ENCODE measurements around the gene DCAF6.

Gene DCAF6

GRCh38 chr1:167997037-167997575 lies 60.6 kb downstream of the DCAF6 start:
- Histone ChIP-seq H3K9me3 (ENCODE audit: low read length) (no peaks in the 10 kb centered on the region), H3K36me3 (ENCODE audit: insufficient read depth, low read length) (peaks cover 8% of the 10 kb centered on the region), H3K27me3 (ENCODE audit: control insufficient read depth in 1 of 2, insufficient read depth in 2 of 2, low read length in 2 of 2) (no peaks in the 10 kb centered on the region), H3K27ac (ENCODE audit: low read depth, low read length) (no peak overlapping the region), H3K9ac (ENCODE audit: low read length) (no peak overlapping the region), H3K4me1 (ENCODE audit: insufficient read depth, low read length) (no peaks in the 10 kb centered on the region), H3K4me3 (ENCODE audit: low read depth in 1 of 2, low read length in 2 of 2) (no peak overlapping the region)

- Histone ChIP-seq H3K27ac (ENCODE audit: low read depth, low read length) (no peak overlapping the region), H3K9me3 (ENCODE audit: low read length) (no peaks in the 10 kb centered on the region), H3K36me3 (ENCODE audit: insufficient read depth, low read length) (peaks cover 6% of the 10 kb centered on the region), H3K27me3 (ENCODE audit: control insufficient read depth in 1 of 2, insufficient read depth in 2 of 2, low read length in 2 of 2) (no peaks in the 10 kb centered on the region), H3K9ac (ENCODE audit: low read length) (no peak overlapping the region), H3K4me1 (ENCODE audit: insufficient read depth, low read length) (no peaks in the 10 kb centered on the region), H3K4me3 (ENCODE audit: low read depth in 1 of 2, low read length in 2 of 2) (no peak overlapping the region)
Measured at GRCh38 chr1:167999877-168000276, 63.4 kb downstream of the DCAF6 start.

- H3K36me3 ChIP-seq (ENCODE audit: insufficient read depth, low read length): peaks cover 6% of the 10 kb centered on the region
- H3K27ac ChIP-seq (ENCODE audit: low read depth, low read length): no peak overlapping the region
- H3K9ac ChIP-seq (ENCODE audit: low read length): no peak overlapping the region
- no peak overlapping the region for H3K4me3 ChIP-seq (ENCODE audit: low read depth in 1 of 2, low read length in 2 of 2)
- H3K27me3 ChIP-seq (ENCODE audit: control insufficient read depth in 1 of 2, insufficient read depth in 2 of 2, low read length in 2 of 2): no peaks in the 10 kb centered on the region
- no peaks in the 10 kb centered on the region for H3K9me3 ChIP-seq (ENCODE audit: low read length)
- H3K4me1 ChIP-seq (ENCODE audit: insufficient read depth, low read length): no peaks in the 10 kb centered on the region
Measured at GRCh38 chr1:168000656-168001055, 64.2 kb downstream of the DCAF6 start.

GRCh38 chr1:168001213-168001612 lies 64.7 kb downstream of the DCAF6 start:
- no peaks in the 10 kb centered on the region for H3K4me1 ChIP-seq (ENCODE audit: insufficient read depth, low read length)
- H3K36me3 ChIP-seq (ENCODE audit: insufficient read depth, low read length): peaks cover 6% of the 10 kb centered on the region
- no peak overlapping the region for H3K9ac ChIP-seq (ENCODE audit: low read length)
- no peaks in the 10 kb centered on the region for H3K27me3 ChIP-seq (ENCODE audit: control insufficient read depth in 1 of 2, insufficient read depth in 2 of 2, low read length in 2 of 2)
- no peak overlapping the region for H3K27ac ChIP-seq (ENCODE audit: low read depth, low read length)
- no peaks in the 10 kb centered on the region for H3K9me3 ChIP-seq (ENCODE audit: low read length)
- no peak overlapping the region for H3K4me3 ChIP-seq (ENCODE audit: low read depth in 1 of 2, low read length in 2 of 2)

- Histone ChIP-seq H3K4me3 (ENCODE audit: low read depth in 1 of 2, low read length in 2 of 2) (no peak overlapping the region), H3K9me3 (ENCODE audit: low read length) (no peaks in the 10 kb centered on the region), H3K36me3 (ENCODE audit: insufficient read depth, low read length) (peaks cover 13% of the 10 kb centered on the region), H3K27ac (ENCODE audit: low read depth, low read length) (no peak overlapping the region), H3K27me3 (ENCODE audit: control insufficient read depth in 1 of 2, insufficient read depth in 2 of 2, low read length in 2 of 2) (no peaks in the 10 kb centered on the region), H3K9ac (ENCODE audit: low read length) (no peak overlapping the region), H3K4me1 (ENCODE audit: insufficient read depth, low read length) (no peaks in the 10 kb centered on the region)
Measured at GRCh38 chr1:168004531-168004930, 68.0 kb downstream of the DCAF6 start.

- H3K27me3 ChIP-seq (ENCODE audit: control insufficient read depth in 1 of 2, insufficient read depth in 2 of 2, low read length in 2 of 2): no peaks in the 10 kb centered on the region
- no peak overlapping the region for H3K4me3 ChIP-seq (ENCODE audit: low read depth in 1 of 2, low read length in 2 of 2)
- no peak overlapping the region for H3K27ac ChIP-seq (ENCODE audit: low read depth, low read length)
- peaks cover 13% of the 10 kb centered on the region for H3K36me3 ChIP-seq (ENCODE audit: insufficient read depth, low read length)
- no peak overlapping the region for H3K9ac ChIP-seq (ENCODE audit: low read length)
- no peaks in the 10 kb centered on the region for H3K4me1 ChIP-seq (ENCODE audit: insufficient read depth, low read length)
- H3K9me3 ChIP-seq (ENCODE audit: low read length): no peaks in the 10 kb centered on the region
Measured at GRCh38 chr1:168005529-168005928, 69.0 kb downstream of the DCAF6 start.

GRCh38 chr1:168007691-168008090 lies 71.2 kb downstream of the DCAF6 start:
- peaks cover 13% of the 10 kb centered on the region for H3K36me3 ChIP-seq (ENCODE audit: insufficient read depth, low read length)
- no peak overlapping the region for H3K9ac ChIP-seq (ENCODE audit: low read length)
- no peaks in the 10 kb centered on the region for H3K9me3 ChIP-seq (ENCODE audit: low read length)
- no peak overlapping the region for H3K27ac ChIP-seq (ENCODE audit: low read depth, low read length)
- H3K27me3 ChIP-seq (ENCODE audit: control insufficient read depth in 1 of 2, insufficient read depth in 2 of 2, low read length in 2 of 2): no peaks in the 10 kb centered on the region
- no peaks in the 10 kb centered on the region for H3K4me1 ChIP-seq (ENCODE audit: insufficient read depth, low read length)
- no peak overlapping the region for H3K4me3 ChIP-seq (ENCODE audit: low read depth in 1 of 2, low read length in 2 of 2)

- H3K36me3 ChIP-seq (ENCODE audit: insufficient read depth, low read length): peaks cover 17% of the 10 kb centered on the region
- H3K4me1 ChIP-seq (ENCODE audit: insufficient read depth, low read length): no peaks in the 10 kb centered on the region
- no peak overlapping the region for H3K4me3 ChIP-seq (ENCODE audit: low read depth in 1 of 2, low read length in 2 of 2)
Measured at GRCh38 chr1:168008595-168008994, 72.1 kb downstream of the DCAF6 start.

GRCh38 chr1:168009322-168009721 lies 72.8 kb downstream of the DCAF6 start:
- Histone ChIP-seq H3K4me1 (ENCODE audit: insufficient read depth, low read length) (no peaks in the 10 kb centered on the region), H3K27me3 (ENCODE audit: control insufficient read depth in 1 of 2, insufficient read depth in 2 of 2, low read length in 2 of 2) (no peaks in the 10 kb centered on the region), H3K4me3 (ENCODE audit: low read depth in 1 of 2, low read length in 2 of 2) (no peak overlapping the region), H3K27ac (ENCODE audit: low read depth, low read length) (no peak overlapping the region), H3K9me3 (ENCODE audit: low read length) (no peaks in the 10 kb centered on the region), H3K36me3 (ENCODE audit: insufficient read depth, low read length) (peaks cover 19% of the 10 kb centered on the region), H3K9ac (ENCODE audit: low read length) (no peak overlapping the region)

More at GRCh38 chr1:168008595-168008994, 72.1 kb downstream of the DCAF6 start:
- no peaks in the 10 kb centered on the region for H3K9me3 ChIP-seq (ENCODE audit: low read length)
- H3K27me3 ChIP-seq (ENCODE audit: control insufficient read depth in 1 of 2, insufficient read depth in 2 of 2, low read length in 2 of 2): no peaks in the 10 kb centered on the region
- no peak overlapping the region for H3K27ac ChIP-seq (ENCODE audit: low read depth, low read length)
- H3K9ac ChIP-seq (ENCODE audit: low read length): no peak overlapping the region

GRCh38 chr1:168019407-168019806 lies 82.9 kb downstream of the DCAF6 start:
- Histone ChIP-seq H3K9ac (ENCODE audit: low read length) (no peak overlapping the region), H3K36me3 (ENCODE audit: insufficient read depth, low read length) (peaks cover 30% of the 10 kb centered on the region), H3K9me3 (ENCODE audit: low read length) (no peaks in the 10 kb centered on the region), H3K4me1 (ENCODE audit: insufficient read depth, low read length) (no peaks in the 10 kb centered on the region), H3K27ac (ENCODE audit: low read depth, low read length) (no peak overlapping the region), H3K27me3 (ENCODE audit: control insufficient read depth in 1 of 2, insufficient read depth in 2 of 2, low read length in 2 of 2) (no peaks in the 10 kb centered on the region), H3K4me3 (ENCODE audit: low read depth in 1 of 2, low read length in 2 of 2) (no peak overlapping the region)

GRCh38 chr1:168031198-168031597 lies 94.7 kb downstream of the DCAF6 start:
- Histone ChIP-seq H3K27ac (ENCODE audit: low read depth, low read length) (no peak overlapping the region), H3K9ac (ENCODE audit: low read length) (no peak overlapping the region), H3K4me3 (ENCODE audit: low read depth in 1 of 2, low read length in 2 of 2) (no peak overlapping the region), H3K27me3 (ENCODE audit: control insufficient read depth in 1 of 2, insufficient read depth in 2 of 2, low read length in 2 of 2) (no peaks in the 10 kb centered on the region), H3K36me3 (ENCODE audit: insufficient read depth, low read length) (peaks cover 4% of the 10 kb centered on the region), H3K9me3 (ENCODE audit: low read length) (no peaks in the 10 kb centered on the region), H3K4me1 (ENCODE audit: insufficient read depth, low read length) (no peaks in the 10 kb centered on the region)

GRCh38 chr1:168031627-168032026 lies 95.1 kb downstream of the DCAF6 start:
- H3K36me3 ChIP-seq (ENCODE audit: insufficient read depth, low read length): peaks cover 3% of the 10 kb centered on the region
- H3K4me3 ChIP-seq (ENCODE audit: low read depth in 1 of 2, low read length in 2 of 2): no peak overlapping the region
- H3K9me3 ChIP-seq (ENCODE audit: low read length): no peaks in the 10 kb centered on the region
- no peaks in the 10 kb centered on the region for H3K4me1 ChIP-seq (ENCODE audit: insufficient read depth, low read length)
- no peak overlapping the region for H3K9ac ChIP-seq (ENCODE audit: low read length)
- no peaks in the 10 kb centered on the region for H3K27me3 ChIP-seq (ENCODE audit: control insufficient read depth in 1 of 2, insufficient read depth in 2 of 2, low read length in 2 of 2)
- no peak overlapping the region for H3K27ac ChIP-seq (ENCODE audit: low read depth, low read length)

All from muscle layer of colon (tissue), 2 donors.